HuH-7.5 (cell line): ENCODE data around the gene MMP13.
"Not testable (repeated sequence)": the region's sequence is repeated elsewhere in the genome, so short reads cannot be mapped to it uniquely, and the experiment has no call there.

Experiments used
- DNase-seq: peaks from one replicate; pipeline ENCODE4 v3.0.0; 2011; ENCODE audit warnings: low spot score

Gene MMP13

GRCh38 chr11:102935514-102935913 lies 20.0 kb downstream of the MMP13 start:
- DNase-seq = no peak

- DNase-seq = no peak
Measured at GRCh38 chr11:102934735-102935134, 20.8 kb downstream of the MMP13 start.

GRCh38 chr11:102933627-102934026 lies 21.9 kb downstream of the MMP13 start:
- DNase-seq = no peak

GRCh38 chr11:102932678-102933077 lies 22.9 kb downstream of the MMP13 start:
- no peak for DNase-seq

GRCh38 chr11:102930451-102930850 lies 25.1 kb downstream of the MMP13 start:
- no peak for DNase-seq

- DNase-seq = no peak
Measured at GRCh38 chr11:102929972-102930371, 25.6 kb downstream of the MMP13 start.

GRCh38 chr11:102929166-102929565 lies 26.4 kb downstream of the MMP13 start:
- no peak for DNase-seq

GRCh38 chr11:102928247-102928646 lies 27.3 kb downstream of the MMP13 start:
- no peak for DNase-seq

- DNase-seq = no peak
Measured at GRCh38 chr11:102927624-102927990, 27.9 kb downstream of the MMP13 start.

GRCh38 chr11:102926961-102927623 lies 28.4 kb downstream of the MMP13 start:
- no peak for DNase-seq

GRCh38 chr11:102926517-102926916 lies 29.0 kb downstream of the MMP13 start:
- no peak for DNase-seq

GRCh38 chr11:102925988-102926387 lies 29.5 kb downstream of the MMP13 start:
- no peak for DNase-seq

GRCh38 chr11:102924851-102925380 lies 30.6 kb downstream of the MMP13 start:
- DNase-seq = no peak

GRCh38 chr11:102921587-102922220 lies 33.8 kb downstream of the MMP13 start:
- no peak for DNase-seq

GRCh38 chr11:102920118-102920684 lies 35.3 kb downstream of the MMP13 start:
- DNase-seq = no peak

GRCh38 chr11:102915044-102915375 lies 40.5 kb downstream of the MMP13 start:
- DNase-seq = no peak

- DNase-seq = no peak
Measured at GRCh38 chr11:102914238-102915043, 41.1 kb downstream of the MMP13 start.

GRCh38 chr11:102912482-102912830 lies 43.1 kb downstream of the MMP13 start:
- DNase-seq = no peak

- DNase-seq = no peak
Measured at GRCh38 chr11:102911758-102912481, 43.6 kb downstream of the MMP13 start.

GRCh38 chr11:102905848-102906247 lies 49.7 kb downstream of the MMP13 start:
- not testable (repeated sequence) for DNase-seq

- not testable (repeated sequence) for DNase-seq
Measured at GRCh38 chr11:102903895-102904294, 51.6 kb downstream of the MMP13 start.

GRCh38 chr11:102900346-102900745 lies 55.2 kb downstream of the MMP13 start:
- no peak for DNase-seq
